ENCODE data around the gene RET. TPM values are rescaled to one million over a fixed set of nuclear protein-coding genes. Genes with fewer than 3 reads are reported as not detected.

RET gene
- total RNA-seq, 1 experiment from 2014 or later: 81.1 TPM

DNA sequence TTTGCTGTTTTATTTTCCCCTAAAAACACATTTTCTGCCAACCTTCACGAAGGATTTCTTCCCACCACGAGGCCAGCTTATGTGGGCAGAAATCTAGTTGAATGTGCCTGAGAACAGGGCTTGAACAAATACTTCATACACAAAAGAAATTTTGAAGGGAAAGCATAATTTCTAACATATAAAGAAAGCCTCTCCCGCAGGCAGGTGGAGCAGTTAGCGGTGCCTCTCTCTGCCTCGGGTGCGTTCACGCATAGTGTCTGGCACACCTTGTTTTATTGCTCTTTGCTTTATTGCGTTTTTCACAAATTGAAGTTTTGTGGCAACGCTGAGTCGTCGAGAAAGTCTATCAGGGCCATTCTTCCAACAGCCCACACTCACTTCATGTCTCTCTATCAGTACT lies 54.4 kb downstream of the RET start:
- TF ChIP-seq POLR2AphosphoS5 (IDR thresholded peaks at IDR 0.05; ENCODE audit: low read depth, low read length) (no peak), CTCF (IDR thresholded peaks at IDR 0.05) (no peak), TCF7L2 (IDR thresholded peaks at IDR 0.05; ENCODE audit: low read depth, low read length) (no peak), SIN3A (IDR thresholded peaks at IDR 0.05; ENCODE audit: borderline replicate concordance, insufficient read depth, low read depth, low read length) (no peak)
- TF ChIP-seq, protein P1, sequence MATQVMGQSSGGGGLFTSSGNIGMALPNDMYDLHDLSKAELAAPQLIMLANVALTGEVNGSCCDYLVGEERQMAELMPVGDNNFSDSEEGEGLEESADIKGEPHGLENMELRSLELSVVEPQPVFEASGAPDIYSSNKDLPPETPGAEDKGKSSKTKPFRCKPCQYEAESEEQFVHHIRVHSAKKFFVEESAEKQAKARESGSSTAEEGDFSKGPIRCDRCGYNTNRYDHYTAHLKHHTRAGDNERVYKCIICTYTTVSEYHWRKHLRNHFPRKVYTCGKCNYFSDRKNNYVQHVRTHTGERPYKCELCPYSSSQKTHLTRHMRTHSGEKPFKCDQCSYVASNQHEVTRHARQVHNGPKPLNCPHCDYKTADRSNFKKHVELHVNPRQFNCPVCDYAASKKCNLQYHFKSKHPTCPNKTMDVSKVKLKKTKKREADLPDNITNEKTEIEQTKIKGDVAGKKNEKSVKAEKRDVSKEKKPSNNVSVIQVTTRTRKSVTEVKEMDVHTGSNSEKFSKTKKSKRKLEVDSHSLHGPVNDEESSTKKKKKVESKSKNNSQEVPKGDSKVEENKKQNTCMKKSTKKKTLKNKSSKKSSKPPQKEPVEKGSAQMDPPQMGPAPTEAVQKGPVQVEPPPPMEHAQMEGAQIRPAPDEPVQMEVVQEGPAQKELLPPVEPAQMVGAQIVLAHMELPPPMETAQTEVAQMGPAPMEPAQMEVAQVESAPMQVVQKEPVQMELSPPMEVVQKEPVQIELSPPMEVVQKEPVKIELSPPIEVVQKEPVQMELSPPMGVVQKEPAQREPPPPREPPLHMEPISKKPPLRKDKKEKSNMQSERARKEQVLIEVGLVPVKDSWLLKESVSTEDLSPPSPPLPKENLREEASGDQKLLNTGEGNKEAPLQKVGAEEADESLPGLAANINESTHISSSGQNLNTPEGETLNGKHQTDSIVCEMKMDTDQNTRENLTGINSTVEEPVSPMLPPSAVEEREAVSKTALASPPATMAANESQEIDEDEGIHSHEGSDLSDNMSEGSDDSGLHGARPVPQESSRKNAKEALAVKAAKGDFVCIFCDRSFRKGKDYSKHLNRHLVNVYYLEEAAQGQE (IDR thresholded peaks at IDR 0.05; ENCODE audit: insufficient read depth in 1 of 2, low read depth in 2 of 2, low read length in 1 of 2): no peak
- no TSS peak for BruUV-seq (replicated peaks)
- Histone ChIP-seq H3K4me3 (ENCODE audit: low read depth in 2 of 2, low read length in 2 of 2) (no peak overlapping the region), H3K9me3 (ENCODE audit: control insufficient read depth, insufficient read depth, low read depth, low read length) (no peaks in the 10 kb centered on the region), H3K27ac (ENCODE audit: low read length) (no peak overlapping the region), H3K4me1 (ENCODE audit: control insufficient read depth, insufficient read depth, low read length) (peaks cover 6% of the 10 kb centered on the region; the same call in 1 of the 2 replicates), H3K36me3 (ENCODE audit: control insufficient read depth, insufficient read depth, low read length) (no peaks in the 10 kb centered on the region), H3K27me3 (ENCODE audit: control insufficient read depth, insufficient read depth, low read length) (no peaks in the 10 kb centered on the region)
- ATAC-seq: no peak
- in situ Hi-C loops (cut with HindIII; ENCODE audit: low pct_unique_long_range_greater_than_20kb, low sequenced_read_pairs) (no loop called here), intact Hi-C loops (cut with micrococcal nuclease; ENCODE audit: unreplicated experiment) (no loop called here)
- DNase-seq (ENCODE audit: low read depth, low spot score): no peak
- ChIA-PET CTCF (interaction anchor here (1.4 kb wide), 1 partner anchor 10 kb away, joined by 3 read pairs; no protein-coding TSS in a partner anchor), POLR2A (no interaction called here)

GRCh38 chr10:43131906-43132305 lies 55.0 kb downstream of the RET start:
- no TSS peak for BruUV-seq (replicated peaks)
- ChIA-PET POLR2A (no interaction called here), CTCF (no interaction called here)
- Histone ChIP-seq H3K9me3 (ENCODE audit: control insufficient read depth, insufficient read depth, low read depth, low read length) (no peaks in the 10 kb centered on the region), H3K27me3 (ENCODE audit: control insufficient read depth, insufficient read depth, low read length) (no peaks in the 10 kb centered on the region), H3K27ac (ENCODE audit: low read length) (no peak overlapping the region), H3K4me3 (ENCODE audit: low read depth in 2 of 2, low read length in 2 of 2) (no peak overlapping the region), H3K36me3 (ENCODE audit: control insufficient read depth, insufficient read depth, low read length) (no peaks in the 10 kb centered on the region), H3K4me1 (ENCODE audit: control insufficient read depth, insufficient read depth, low read length) (peaks cover 6% of the 10 kb centered on the region)
- intact Hi-C loops (cut with micrococcal nuclease; ENCODE audit: unreplicated experiment) (no loop called here), in situ Hi-C loops (cut with HindIII; ENCODE audit: low pct_unique_long_range_greater_than_20kb, low sequenced_read_pairs) (no loop called here)
- no peak for DNase-seq (ENCODE audit: low read depth, low spot score)
- no peak for TF ChIP-seq TCF7L2 (IDR thresholded peaks at IDR 0.05; ENCODE audit: low read depth, low read length)
- TF ChIP-seq, protein P1 (IDR thresholded peaks at IDR 0.05; ENCODE audit: insufficient read depth in 1 of 2, low read depth in 2 of 2, low read length in 1 of 2): no peak
- no peak for TF ChIP-seq CTCF (IDR thresholded peaks at IDR 0.05)
- no peak for TF ChIP-seq POLR2AphosphoS5 (IDR thresholded peaks at IDR 0.05; ENCODE audit: low read depth, low read length)
- TF ChIP-seq SIN3A (IDR thresholded peaks at IDR 0.05; ENCODE audit: borderline replicate concordance, insufficient read depth, low read depth, low read length): no peak
- no peak for ATAC-seq

Data from Panc1 (cell line).